Trophoblast cell (in vitro differentiated cells and primary cell): ENCODE data around the gene ZNF91.
A peak's percentile ranks its signal among the peaks of the same experiment; 100 is the strongest.
"Not testable (repeated sequence)": the region's sequence is repeated elsewhere in the genome, so short reads cannot be mapped to it uniquely, and the experiment has no call there.

Experiments used
- DNase-seq, 2 donors: peaks; one replicate each; pipeline ENCODE4 v3.0.0-alpha.2; 2016
- H2AFZ ChIP-seq: 2 replicates; pipeline ENCODE4 v1.6.1; 2013; ENCODE audit warnings: low read length, moderate library complexity, mild to moderate bottlenecking; ENCODE audit not compliant: insufficient read depth, poor library complexity
- H2AK5ac ChIP-seq: 2 replicates; pipeline ENCODE4 v1.6.1; 2013; ENCODE audit warnings: mild to moderate bottlenecking, low read length
- H2BK120ac ChIP-seq: 2 replicates; pipeline ENCODE4 v1.6.1; 2013; ENCODE audit warnings: low read length, mild to moderate bottlenecking, moderate library complexity; ENCODE audit not compliant: insufficient read depth, poor library complexity
- H2BK12ac ChIP-seq: 2 replicates; pipeline ENCODE4 v1.6.1; 2013; ENCODE audit warnings: mild to moderate bottlenecking, low read length, moderate library complexity
- H2BK5ac ChIP-seq: 2 replicates; pipeline ENCODE4 v1.6.1; 2013; ENCODE audit warnings: low read length, low read depth, moderate library complexity, mild to moderate bottlenecking; ENCODE audit not compliant: poor library complexity
- H3K14ac ChIP-seq: 2 replicates; pipeline ENCODE4 v1.6.1; 2013; ENCODE audit warnings: mild to moderate bottlenecking, low read length
- H3K18ac ChIP-seq: 2 replicates; pipeline ENCODE4 v1.6.1; 2013; ENCODE audit warnings: mild to moderate bottlenecking, low read length
- H3K23ac ChIP-seq: 2 replicates; pipeline ENCODE4 v1.6.1; 2013; ENCODE audit warnings: low read length
- H3K27ac ChIP-seq: 2 replicates; pipeline ENCODE4 v1.5.1; 2013; ENCODE audit warnings: low read depth, mild to moderate bottlenecking, inconsistent platforms, low read length, moderate library complexity
- H3K27me3 ChIP-seq: 2 replicates; pipeline ENCODE4 v1.6.1; 2013; ENCODE audit warnings: inconsistent platforms, mild to moderate bottlenecking, low read length, moderate library complexity; ENCODE audit not compliant: insufficient read depth
- H3K36me3 ChIP-seq, 2 experiments: 1 replicate in 1 of 2; 2 replicates in 1 of 2; pipeline ENCODE4 v1.6.1; 2013; ENCODE audit warnings: low read length in 2 of 2, mild to moderate bottlenecking in 2 of 2, moderate library complexity in 1 of 2; ENCODE audit not compliant: insufficient read depth in 2 of 2, control insufficient read depth in 1 of 2
- H3K4ac ChIP-seq: 2 replicates; pipeline ENCODE4 v1.6.1; 2013; ENCODE audit warnings: low read depth, mild to moderate bottlenecking, low read length, moderate library complexity
- H3K4me1 ChIP-seq, 2 experiments: 1 replicate in 1 of 2; 2 replicates in 1 of 2; pipeline ENCODE4 v1.6.1; 2013; ENCODE audit warnings: low read length in 2 of 2, mild to moderate bottlenecking in 2 of 2, moderate library complexity in 1 of 2; ENCODE audit not compliant: insufficient read depth in 2 of 2, control insufficient read depth in 1 of 2
- H3K4me2 ChIP-seq: 2 replicates; pipeline ENCODE4 v1.6.1; 2013; ENCODE audit warnings: inconsistent platforms, mild to moderate bottlenecking, low read length, moderate library complexity
- H3K4me3 ChIP-seq: 2 replicates; pipeline ENCODE4 v1.5.1; 2013; ENCODE audit warnings: mild to moderate bottlenecking, low read depth, low read length, inconsistent platforms
- H3K79me1 ChIP-seq: one replicate; pipeline ENCODE4 v1.6.1; 2013; ENCODE audit warnings: low read length
- H3K79me2 ChIP-seq: 2 replicates; pipeline ENCODE4 v1.6.1; 2013; ENCODE audit warnings: low read length, mild to moderate bottlenecking; ENCODE audit not compliant: control insufficient read depth, insufficient read depth, poor library complexity
- H3K9ac ChIP-seq: 2 replicates; pipeline ENCODE4 v1.6.1; 2013; ENCODE audit warnings: mild to moderate bottlenecking, low read length
- H3K9me3 ChIP-seq: 2 replicates; pipeline ENCODE4 v1.6.1; 2013; ENCODE audit warnings: low read depth, mild to moderate bottlenecking, control low read depth, inconsistent platforms, low read length; ENCODE audit not compliant: insufficient read depth
- H4K12ac ChIP-seq: 2 replicates; pipeline ENCODE4 v1.6.1; 2013; ENCODE audit warnings: low read depth, mild to moderate bottlenecking, low read length, moderate library complexity
- H4K8ac ChIP-seq: 2 replicates; pipeline ENCODE4 v1.6.1; 2013; ENCODE audit warnings: low read depth, mild to moderate bottlenecking, low read length, moderate library complexity
- H4K91ac ChIP-seq: one replicate; pipeline ENCODE4 v1.6.1; 2013; ENCODE audit warnings: low read depth, mild to moderate bottlenecking, low read length, moderate library complexity
- WGBS: extraction: QIAGEN DNeasy Blood & Tissue Kit; methylation state at CpG from one replicate; pipeline ENCODE4 v1.1.7; 2013; ENCODE audit warnings: missing lambda C conversion rate; ENCODE audit not compliant: insufficient read length, insufficient coverage; ENCODE audit errors: extremely low coverage; 5-methylcytosine and 5-hydroxymethylcytosine counted together

Gene ZNF91

DNA sequence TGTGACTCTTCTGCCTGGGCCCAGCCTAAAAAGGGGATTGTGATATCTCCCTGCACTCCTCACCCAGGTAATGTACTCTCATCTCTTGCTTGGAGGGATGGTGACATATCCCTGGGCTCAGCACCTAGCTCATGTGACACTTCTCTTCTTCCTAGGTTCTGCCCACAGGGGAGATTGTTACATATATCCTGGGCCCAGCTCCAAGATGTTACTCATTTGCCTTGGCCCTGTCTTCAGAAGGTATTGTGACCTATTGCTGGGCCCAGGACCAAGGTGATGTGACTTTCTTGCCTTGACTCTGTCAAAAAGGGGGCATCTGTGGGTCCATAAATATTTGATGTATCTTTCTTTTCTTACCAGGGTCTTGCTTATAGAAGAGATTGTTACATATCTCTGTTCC, 73.9 kb downstream of the ZNF91 start:
- H3K23ac ChIP-seq, H3K4ac ChIP-seq, H2BK5ac ChIP-seq, H3K27ac ChIP-seq, H2BK120ac ChIP-seq, H4K91ac ChIP-seq, H3K9ac ChIP-seq, H4K12ac ChIP-seq, H3K9me3 ChIP-seq, H3K4me3 ChIP-seq, H3K18ac ChIP-seq, H3K36me3 ChIP-seq, H2AFZ ChIP-seq, H2BK12ac ChIP-seq, H3K4me2 ChIP-seq, H3K79me1 ChIP-seq, H3K27me3 ChIP-seq, H4K8ac ChIP-seq, H3K79me2 ChIP-seq, H3K4me1 ChIP-seq, H3K14ac ChIP-seq, H2AK5ac ChIP-seq: not testable (repeated sequence)
- peak in 1 of 2 donors; percentile 37 for DNase-seq

DNA sequence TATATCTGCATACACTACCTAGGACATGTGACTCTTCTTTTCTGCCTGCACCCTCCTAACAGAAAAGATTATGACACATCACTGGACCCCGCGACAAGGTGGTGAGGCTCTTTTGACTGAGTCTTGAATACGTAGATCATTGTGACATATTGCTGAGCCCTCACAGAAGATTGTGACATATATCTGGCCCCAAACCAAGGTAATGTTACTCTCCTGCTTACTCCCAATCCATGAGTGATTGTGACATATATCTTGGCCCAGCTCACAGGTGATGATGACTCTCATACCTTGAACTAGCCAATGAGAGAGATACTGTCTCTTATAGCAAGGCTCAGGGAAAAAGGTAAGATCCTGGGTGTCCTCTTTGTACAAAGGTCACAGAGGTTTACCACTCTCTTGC, 75.7 kb downstream of the ZNF91 start:
- not testable (repeated sequence) for H3K9ac ChIP-seq, H3K79me1 ChIP-seq, H4K12ac ChIP-seq, H3K18ac ChIP-seq, H2AK5ac ChIP-seq, H2AFZ ChIP-seq, H2BK5ac ChIP-seq, H3K4ac ChIP-seq, H3K27ac ChIP-seq, H3K36me3 ChIP-seq, H3K14ac ChIP-seq, H3K4me1 ChIP-seq, H3K23ac ChIP-seq, H3K4me2 ChIP-seq, H3K9me3 ChIP-seq, H4K91ac ChIP-seq, H2BK120ac ChIP-seq, H3K79me2 ChIP-seq, H3K27me3 ChIP-seq, H4K8ac ChIP-seq, H3K4me3 ChIP-seq, H2BK12ac ChIP-seq
- WGBS, result no CpG with 5 or more reads among the region's 3 CpGs
- peak; percentile 69 to 82 for DNase-seq

DNA sequence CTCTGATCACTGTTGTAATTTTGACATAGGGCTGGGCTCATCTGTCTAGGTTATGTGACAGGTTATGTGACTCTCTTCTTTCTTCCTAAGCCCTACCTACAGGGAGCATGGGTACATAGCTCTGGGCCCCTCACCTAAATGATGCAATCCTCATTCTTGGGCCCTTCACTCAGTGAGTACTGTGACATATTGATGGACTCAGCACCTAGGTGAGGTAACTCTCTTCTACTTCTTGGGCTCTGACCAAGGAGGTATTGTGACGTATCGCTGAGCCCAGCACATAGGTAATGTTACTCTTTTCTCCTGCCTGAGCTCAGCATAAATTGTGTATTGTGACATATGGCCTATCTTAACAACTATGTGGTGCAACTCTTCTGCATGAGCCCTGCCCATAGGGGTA, 76.3 kb downstream of the ZNF91 start:
- H4K12ac ChIP-seq, result not testable (repeated sequence)

DNA sequence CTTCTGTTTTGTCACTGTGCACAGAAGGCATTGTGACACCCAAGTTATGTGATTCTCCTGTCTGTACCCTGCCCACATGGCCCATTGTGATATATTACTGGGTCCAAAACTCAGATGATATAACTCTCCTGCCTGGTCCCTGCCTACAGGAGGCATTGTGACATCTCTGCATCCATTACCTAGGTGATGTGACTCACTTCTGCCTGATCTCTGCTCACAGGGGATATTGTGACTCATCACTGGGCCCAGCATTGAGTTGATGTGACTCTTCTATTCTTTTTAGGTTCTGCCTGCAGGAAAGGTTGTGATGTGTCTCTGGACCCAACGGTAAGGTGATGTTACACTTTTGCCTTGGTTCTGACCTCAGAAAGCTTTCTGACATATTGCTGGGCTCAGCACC, 77.1 kb downstream of the ZNF91 start:
- Histone ChIP-seq H2BK12ac (no peak overlapping the region), H3K18ac (no peak overlapping the region), H3K36me3 (no peaks in the 10 kb centered on the region), H4K8ac (no peak overlapping the region), H4K12ac (no peak overlapping the region), H3K27ac (no peak overlapping the region), H2AFZ (no peak overlapping the region), H3K4ac (no peak overlapping the region), H2BK120ac (no peak overlapping the region), H2AK5ac (no peak overlapping the region), H3K79me1 (no peaks in the 10 kb centered on the region), H4K91ac (no peak overlapping the region), H2BK5ac (no peak overlapping the region), H3K4me1 (no peaks in the 10 kb centered on the region), H3K79me2 (no peaks in the 10 kb centered on the region), H3K14ac (no peak overlapping the region), H3K4me3 (no peak overlapping the region), H3K9ac (no peak overlapping the region), H3K27me3 (no peaks in the 10 kb centered on the region), H3K23ac (no peak overlapping the region), H3K4me2 (no peak overlapping the region), H3K9me3 (peaks cover 9% of the 10 kb centered on the region)
- no CpG with 5 or more reads among the region's 1 CpG for WGBS
- peak; percentile 82 to 93 for DNase-seq

More for the DNA sequence above, 76.3 kb downstream of the ZNF91 start:
- no CpG with 5 or more reads among the region's 2 CpGs for WGBS
- not testable (repeated sequence) for H4K8ac ChIP-seq, H2BK120ac ChIP-seq, H3K79me1 ChIP-seq, H2BK5ac ChIP-seq, H3K4me1 ChIP-seq, H3K27ac ChIP-seq, H2AK5ac ChIP-seq, H3K9me3 ChIP-seq, H3K4ac ChIP-seq, H3K23ac ChIP-seq, H3K36me3 ChIP-seq, H2AFZ ChIP-seq, H2BK12ac ChIP-seq, H3K27me3 ChIP-seq, H3K79me2 ChIP-seq, H3K4me2 ChIP-seq, H4K91ac ChIP-seq, H3K4me3 ChIP-seq, H3K14ac ChIP-seq, H3K9ac ChIP-seq, H3K18ac ChIP-seq
- peak; percentile 85 to 87 for DNase-seq

DNA sequence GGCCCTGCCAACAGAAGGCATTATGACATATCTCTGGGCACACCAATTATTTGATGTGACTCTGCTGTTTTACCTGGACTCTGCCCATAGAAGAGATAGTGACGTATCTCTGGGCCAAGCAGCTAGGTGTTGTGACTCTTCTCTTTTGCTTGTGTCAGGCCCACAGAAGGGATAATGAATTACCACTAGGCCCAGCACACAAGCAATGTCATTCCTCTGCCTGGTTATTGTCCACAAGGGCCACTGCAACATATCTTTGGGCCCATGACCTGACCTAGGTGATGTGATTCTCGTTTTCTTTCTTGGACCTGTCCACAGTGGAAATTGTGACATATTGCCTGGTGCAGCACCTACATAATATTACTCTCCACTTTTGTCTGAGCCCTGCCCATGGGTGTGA, 80.0 kb downstream of the ZNF91 start:
- no peak overlapping the region for H4K12ac ChIP-seq
- H2BK5ac ChIP-seq, result no peak overlapping the region
- H4K8ac ChIP-seq, result no peak overlapping the region
- no peak overlapping the region for H3K4me2 ChIP-seq
- peaks cover 21% of the 10 kb centered on the region for H3K9me3 ChIP-seq
- no peak overlapping the region for H2BK120ac ChIP-seq
- no peak overlapping the region for H3K4me3 ChIP-seq
- WGBS, result no CpG with 5 or more reads among the region's 2 CpGs
- H3K27me3 ChIP-seq, result no peaks in the 10 kb centered on the region
- H3K18ac ChIP-seq, result no peak overlapping the region
- no peak overlapping the region for H2BK12ac ChIP-seq
- no peak overlapping the region for H4K91ac ChIP-seq
- H3K14ac ChIP-seq, result no peak overlapping the region
- no peaks in the 10 kb centered on the region for H3K4me1 ChIP-seq
- no peak overlapping the region for H3K27ac ChIP-seq
- no peak overlapping the region for H2AK5ac ChIP-seq
- no peak overlapping the region for H3K23ac ChIP-seq
- no peaks in the 10 kb centered on the region for H3K79me2 ChIP-seq
- H3K36me3 ChIP-seq, result no peaks in the 10 kb centered on the region
- no peak overlapping the region for H3K4ac ChIP-seq
- no peak overlapping the region for H2AFZ ChIP-seq
- no peaks in the 10 kb centered on the region for H3K79me1 ChIP-seq
- H3K9ac ChIP-seq, result no peak overlapping the region
- no peak for DNase-seq
